Endothelial cell of umbilical vein (primary cell): ENCODE results near the gene SORCS1. TPM values are rescaled to one million over a fixed set of nuclear protein-coding genes. Genes with fewer than 3 reads are reported as not detected.

Experiments
- BruUV-seq: library from RNA; stranded (reverse); fragments of 400-500 nt; replicated peaks from 2 replicates; lab custom pipeline; 2021; lab: Mats Ljungman, UMichigan
- CTCF ChIA-PET: fragments of 300-600, 350-600 bp; sonication (Branson Sonifier 250); formaldehyde crosslinking; loops from one replicate; lab custom pipeline; 2021; ENCODE audit warnings: antibody characterized with exemption, inconsistent platforms; lab: Charles Lee
- POLR2A ChIA-PET: fragments of 300-600, 350-600 bp; sonication (Branson Sonifier 250); formaldehyde crosslinking; loops from one replicate; lab custom pipeline; 2021; ENCODE audit warnings: antibody characterized with exemption, inconsistent platforms; lab: Charles Lee
- DNase-seq: peaks from one replicate; pipeline ENCODE4 v3.0.0-alpha.2; 2011; ENCODE audit warnings: low read depth, low spot score
- FAIRE-seq: peaks from 2 replicates; lab custom pipeline; 2011; peaks lifted over from hg19 to GRCh38; lab: Jason Lieb, UNC
- H2AFZ ChIP-seq: 2 replicates; pipeline ENCODE4 v1.6.0; 2012; ENCODE audit warnings: low read depth, low read length, control low read depth, inconsistent platforms
- H3K27ac ChIP-seq: 2 replicates; pipeline ENCODE4 v1.5.1; 2011; ENCODE audit warnings: low read depth, mild to moderate bottlenecking, control low read depth, low read length, moderate library complexity; ENCODE audit not compliant: insufficient read depth
- H3K27me3 ChIP-seq, 2 experiments: 2 replicates each; pipeline versions ENCODE4 v1.6.0 to v1.6.1; 2011; ENCODE audit warnings: low read length in 2 of 2, mixed read lengths in 1 of 2; ENCODE audit not compliant: control insufficient read depth in 2 of 2, insufficient read depth in 2 of 2
- H3K36me3 ChIP-seq, 2 experiments: 2 replicates in 1 of 2; 3 replicates in 1 of 2; pipeline ENCODE4 v1.5.1; 2011; ENCODE audit warnings: low read length in 2 of 2, mild to moderate bottlenecking in 1 of 2, moderate library complexity in 1 of 2; ENCODE audit not compliant: control insufficient read depth in 2 of 2, insufficient read depth in 2 of 2; ENCODE audit errors: extremely low read depth in 1 of 2
- H3K4me1 ChIP-seq: 3 replicates; pipeline ENCODE4 v1.5.1; 2011; ENCODE audit warnings: mild to moderate bottlenecking, low read length; ENCODE audit not compliant: control insufficient read depth, insufficient read depth; ENCODE audit errors: extremely low read depth
- H3K4me2 ChIP-seq: 2 replicates; pipeline ENCODE4 v1.6.1; 2011; ENCODE audit warnings: low read length, control low read depth, mixed read lengths; ENCODE audit not compliant: insufficient read depth
- H3K4me3 ChIP-seq, 3 experiments: fragments of 200-600 bp in 1 of 3; sonication (generic), shearing (Covaris generic) in 1 of 3; replicated peaks in 1 of 3; 2 replicates each; pipeline ENCODE4 v1.5.1; 2011 to 2016; ENCODE audit warnings: control low read depth in 3 of 3, low read length in 3 of 3, mild to moderate bottlenecking in 2 of 3, inconsistent platforms in 1 of 3, low read depth in 1 of 3, moderate library complexity in 1 of 3; ENCODE audit not compliant: insufficient read depth in 1 of 3
- H3K79me2 ChIP-seq: 2 replicates; pipeline ENCODE4 v1.6.0; 2012; ENCODE audit warnings: low read length, inconsistent platforms; ENCODE audit not compliant: control insufficient read depth, insufficient read depth
- H3K9ac ChIP-seq: replicated peaks from 2 replicates; pipeline ENCODE3; 2011; ENCODE audit warnings: low read length, control low read depth; ENCODE audit not compliant: insufficient read depth; ENCODE audit errors: extremely low read depth
- H3K9me1 ChIP-seq: replicated peaks from 3 replicates; pipeline ENCODE4 v1.6.0; 2011; ENCODE audit warnings: mild to moderate bottlenecking, low read length; ENCODE audit not compliant: control insufficient read depth, insufficient read depth; ENCODE audit errors: extremely low read depth
- H3K9me3 ChIP-seq: replicated peaks from 2 replicates; pipeline ENCODE4 v1.5.1; 2012; ENCODE audit warnings: low read length, inconsistent platforms; ENCODE audit not compliant: control insufficient read depth, insufficient read depth
- H4K20me1 ChIP-seq: replicated peaks from 2 replicates; pipeline ENCODE3; 2011; ENCODE audit warnings: mild to moderate bottlenecking, low read length; ENCODE audit not compliant: control insufficient read depth, insufficient read depth; ENCODE audit errors: extremely low read depth
- CTCF ChIP-seq, 2 donors: IDR thresholded peaks; 1 replicate in 1 of 2; 2 replicates in 1 of 2; pipeline ENCODE4 v1.5.1; 2011; ENCODE audit warnings: low read length in 2 of 2, mild to moderate bottlenecking in 2 of 2, moderate library complexity in 2 of 2, control low read depth in 1 of 2, inconsistent platforms in 1 of 2, low read depth in 1 of 2; ENCODE audit not compliant: insufficient read depth in 1 of 2; ENCODE audit errors: extremely low read depth in 1 of 2
- EZH2 ChIP-seq: IDR thresholded peaks from 2 replicates; pipeline ENCODE4 v1.6.1; 2012; ENCODE audit warnings: borderline replicate concordance, low read depth, mild to moderate bottlenecking, moderate library complexity, low read length, inconsistent platforms; ENCODE audit not compliant: severe bottlenecking
- FOS ChIP-seq: IDR thresholded peaks from 2 replicates; pipeline ENCODE4 v1.6.1; 2011; ENCODE audit warnings: mild to moderate bottlenecking, low read length, moderate library complexity, borderline replicate concordance; ENCODE audit not compliant: insufficient read depth
- GATA2 ChIP-seq: IDR thresholded peaks from 2 replicates; pipeline ENCODE4 v1.7.0; 2011; ENCODE audit warnings: low read depth, mild to moderate bottlenecking, moderate library complexity, mixed read lengths, low read length; ENCODE audit not compliant: insufficient read length, insufficient read depth
- JUN ChIP-seq: IDR thresholded peaks from 2 replicates; pipeline ENCODE4 v1.6.1; 2011; ENCODE audit warnings: borderline replicate concordance, low read depth; ENCODE audit not compliant: insufficient read length, insufficient read depth
- MYC ChIP-seq: IDR thresholded peaks from one replicate; pipeline ENCODE4 v1.6.1; 2011; ENCODE audit warnings: mild to moderate bottlenecking, low read depth, low read length
- POLR2A ChIP-seq: IDR thresholded peaks from 2 replicates; pipeline ENCODE4 v1.6.1; 2012; ENCODE audit warnings: low read depth, mild to moderate bottlenecking, control low read depth, low read length
- POLR2AphosphoS5 ChIP-seq: IDR thresholded peaks from 2 replicates; pipeline ENCODE4 v1.6.1; 2012; ENCODE audit warnings: low read depth, mild to moderate bottlenecking, control low read depth, low read length, moderate library complexity; ENCODE audit not compliant: insufficient read depth
- dilution Hi-C: fragments of 300-500 bp; cut with MboI; formaldehyde crosslinking; loops from one replicate; pipeline ENCODE4 v1.15.0; 2019; ENCODE audit warnings: low sequenced_read_pairs; ENCODE audit not compliant: extremely low pct_ligation_motif_present
- intact Hi-C: fragments of 100-400 bp; cut with micrococcal nuclease; formaldehyde crosslinking; loops from one replicate; pipeline ENCODE4 v1.10.0; 2022
- polyA plus RNA-seq, 4 experiments: library from polyadenylated mRNA; depleted of rRNA in 3 of 4; stranded (reverse) in 3 of 4; unstranded in 1 of 4; fragments of >200 nt; gene quantifications; 2 replicates each; pipeline versions ENCODE4 v1.2.1 to v1.2.3, GENCODE V29; 2011 to 2012; ENCODE audit warnings: missing spikeins in 1 of 4
- total RNA-seq: library from RNA; stranded (reverse); gene quantifications from 2 replicates; pipeline ENCODE4 v1.2.3, GENCODE V29; 2021
- TF ChIP-seq, protein P1 (sequence below): IDR thresholded peaks from 2 replicates; pipeline ENCODE4 v1.6.1; 2011; ENCODE audit not compliant: insufficient read depth, insufficient read length

Gene SORCS1
- total and polyA plus RNA-seq, 2 donors (not counting 3 experiments of a cell fraction or from before 2014, with no cell fraction given) = not detected

DNA sequence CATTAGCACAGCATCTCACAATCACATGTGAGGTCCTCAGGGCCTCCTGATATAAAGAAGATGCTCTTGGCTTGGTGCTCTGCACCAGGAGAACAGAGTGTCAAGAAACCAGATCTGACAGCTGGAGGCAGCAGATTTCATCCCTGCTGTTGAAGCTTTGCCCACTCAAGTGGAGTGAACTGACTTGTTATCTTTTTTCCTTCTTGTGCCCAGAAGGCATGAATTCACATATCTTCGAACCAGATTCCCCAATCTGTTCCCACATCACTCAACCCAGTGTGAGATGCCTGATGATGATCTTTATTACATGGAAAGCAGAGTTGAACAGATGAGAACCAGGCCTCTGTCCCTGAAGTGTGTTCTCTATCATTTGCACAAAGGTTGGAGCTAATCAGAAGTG lies 521.0 kb downstream of the SORCS1 start:
- H4K20me1 ChIP-seq = no peaks in the 10 kb centered on the region
- no peaks in the 10 kb centered on the region for H3K9me1 ChIP-seq
- POLR2A ChIA-PET = no interaction called here
- no peaks in the 10 kb centered on the region for H3K27me3 ChIP-seq
- H3K9me3 ChIP-seq = peaks cover 7% of the 10 kb centered on the region
- dilution Hi-C loops = no loop called here
- FAIRE-seq (no peak), DNase-seq (no peak)
- TF ChIP-seq POLR2A (no peak), GATA2 (no peak), MYC (no peak), POLR2AphosphoS5 (no peak), CTCF (IDR thresholded peaks at IDR 0.05; ENCODE audit: extremely low read depth in 1 of 2, insufficient read depth in 1 of 2, low read depth in 1 of 2, low read length in 2 of 2) (no peak), JUN (no peak), EZH2 (no peak), FOS (no peak)
- TF ChIP-seq, protein P1, sequence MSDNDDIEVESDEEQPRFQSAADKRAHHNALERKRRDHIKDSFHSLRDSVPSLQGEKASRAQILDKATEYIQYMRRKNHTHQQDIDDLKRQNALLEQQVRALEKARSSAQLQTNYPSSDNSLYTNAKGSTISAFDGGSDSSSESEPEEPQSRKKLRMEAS = no peak
- intact Hi-C loops = no loop called here
- no peaks in the 10 kb centered on the region for H3K36me3 ChIP-seq
- no peak overlapping the region for H3K9ac ChIP-seq
- BruUV-seq = no TSS peak
- H3K79me2 ChIP-seq = no peaks in the 10 kb centered on the region
- H3K4me3 ChIP-seq = no peak overlapping the region
- CTCF ChIA-PET = no interaction called here
- H3K27ac ChIP-seq = no peak overlapping the region
- H2AFZ ChIP-seq = no peak overlapping the region
- H3K4me2 ChIP-seq = no peak overlapping the region
- H3K4me1 ChIP-seq = no peaks in the 10 kb centered on the region
